GM19193 (cell line): ENCODE data around the gene CARD9.

Experiments
- POLR2A ChIP-seq: IDR thresholded peaks from 4 replicates; pipeline ENCODE4 v1.6.1; 2011; ENCODE audit not compliant: insufficient read depth, insufficient read length; ENCODE audit errors: extremely low read depth

Gene CARD9

DNA sequence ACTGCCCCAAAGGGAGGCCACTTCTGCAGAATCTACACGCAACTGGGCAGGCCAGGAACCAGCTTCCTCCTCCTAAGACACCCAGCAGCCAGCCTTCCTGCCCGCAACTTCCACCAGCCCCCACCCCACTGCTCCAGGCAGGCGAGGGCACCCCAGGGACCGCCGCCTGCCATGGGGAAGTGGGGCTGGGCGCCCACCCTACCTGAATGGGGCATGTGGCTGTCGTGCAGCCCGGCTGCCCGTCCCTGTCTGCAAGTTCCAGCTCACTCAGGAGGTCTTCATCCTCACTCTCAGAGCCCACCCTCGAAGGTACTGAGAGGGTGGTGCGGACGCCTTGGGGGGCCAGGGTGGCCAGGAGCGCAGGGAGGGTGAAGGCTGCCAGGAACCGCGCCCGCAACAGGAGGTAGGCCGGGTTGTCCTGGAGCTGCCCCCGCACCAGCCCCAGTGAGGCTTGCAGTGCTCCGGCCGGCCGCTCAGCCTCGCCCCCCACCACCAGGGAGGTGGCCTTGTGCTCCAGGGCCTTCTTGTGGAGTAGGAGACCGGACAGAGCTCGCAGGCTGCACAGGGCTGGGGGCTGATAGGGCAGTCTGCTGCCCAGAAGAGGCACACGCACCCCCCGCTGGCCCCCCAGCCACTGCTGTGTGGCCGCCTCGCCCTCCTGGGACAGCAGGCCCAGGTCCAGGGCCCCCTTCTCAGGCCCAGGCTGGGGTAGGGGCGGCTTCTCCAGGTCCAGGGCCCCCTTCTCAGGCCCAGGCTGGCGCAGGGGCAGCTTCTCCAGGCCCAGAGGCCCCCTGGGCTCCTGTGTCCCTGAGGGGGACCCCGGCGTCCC lies 4.1 kb upstream of the CARD9 start:
- no peak for TF ChIP-seq POLR2A

DNA sequence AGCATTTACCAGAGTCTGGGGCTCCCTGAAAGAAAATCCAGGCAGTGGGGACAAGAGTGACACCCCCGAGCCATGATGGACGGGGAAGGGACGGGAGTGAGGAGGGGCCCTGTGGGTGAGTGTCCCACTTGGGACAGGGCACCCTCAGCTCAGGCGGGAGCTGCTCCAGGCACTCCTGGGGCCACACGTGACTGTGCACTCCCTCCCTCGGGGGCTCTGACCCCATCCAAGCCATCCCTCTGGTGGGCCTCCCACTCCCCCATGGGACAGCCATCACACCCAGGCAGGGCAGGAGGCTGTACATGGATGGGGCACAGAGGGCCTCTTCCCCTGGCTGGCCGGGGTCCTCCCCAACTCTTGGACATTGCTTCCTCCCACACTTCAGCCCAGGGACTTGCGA lies 3.0 kb upstream of the CARD9 start:
- no peak for TF ChIP-seq POLR2A

DNA sequence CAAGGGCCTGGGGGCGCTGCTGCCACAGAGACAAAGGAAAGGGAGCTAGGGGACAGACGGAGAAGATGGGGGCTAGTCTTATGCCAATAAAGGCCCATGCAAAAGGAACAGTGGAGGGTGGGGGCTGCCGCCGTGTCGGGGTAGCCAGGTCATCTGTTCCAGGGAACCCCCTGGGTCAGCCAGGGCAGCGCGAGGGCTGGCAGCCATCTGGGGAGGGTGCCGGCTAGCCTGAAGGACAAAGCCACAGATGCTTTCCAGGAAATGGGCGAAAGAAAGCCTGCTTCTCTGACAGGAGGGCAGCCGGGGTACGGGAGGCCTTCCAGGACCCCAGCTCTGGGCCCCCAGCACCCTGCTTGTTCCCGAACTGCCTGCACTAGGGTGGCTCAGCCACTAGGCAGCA lies 1.6 kb upstream of the CARD9 start:
- no peak for TF ChIP-seq POLR2A

DNA sequence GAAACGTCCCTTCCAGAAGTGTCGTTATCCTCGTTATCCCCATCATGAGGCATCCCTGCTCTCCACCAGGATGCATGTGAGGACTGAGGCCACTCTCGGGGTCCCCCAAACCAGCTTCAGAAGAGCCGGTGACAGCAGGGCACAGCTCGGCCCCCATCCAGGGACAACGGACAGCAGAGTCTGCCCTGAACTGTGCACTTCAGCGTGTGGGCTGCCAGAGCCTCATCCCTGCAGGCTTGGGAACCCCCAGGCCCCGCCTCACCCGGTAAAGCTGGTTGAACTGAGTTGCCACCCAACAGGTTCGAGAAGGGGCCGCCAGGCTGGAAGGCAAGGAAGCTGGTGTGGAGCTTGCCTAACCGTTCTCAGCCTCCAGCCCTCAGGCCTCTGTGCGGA lies 710 bp upstream of the CARD9 start:
- TF ChIP-seq POLR2A, result no peak

DNA sequence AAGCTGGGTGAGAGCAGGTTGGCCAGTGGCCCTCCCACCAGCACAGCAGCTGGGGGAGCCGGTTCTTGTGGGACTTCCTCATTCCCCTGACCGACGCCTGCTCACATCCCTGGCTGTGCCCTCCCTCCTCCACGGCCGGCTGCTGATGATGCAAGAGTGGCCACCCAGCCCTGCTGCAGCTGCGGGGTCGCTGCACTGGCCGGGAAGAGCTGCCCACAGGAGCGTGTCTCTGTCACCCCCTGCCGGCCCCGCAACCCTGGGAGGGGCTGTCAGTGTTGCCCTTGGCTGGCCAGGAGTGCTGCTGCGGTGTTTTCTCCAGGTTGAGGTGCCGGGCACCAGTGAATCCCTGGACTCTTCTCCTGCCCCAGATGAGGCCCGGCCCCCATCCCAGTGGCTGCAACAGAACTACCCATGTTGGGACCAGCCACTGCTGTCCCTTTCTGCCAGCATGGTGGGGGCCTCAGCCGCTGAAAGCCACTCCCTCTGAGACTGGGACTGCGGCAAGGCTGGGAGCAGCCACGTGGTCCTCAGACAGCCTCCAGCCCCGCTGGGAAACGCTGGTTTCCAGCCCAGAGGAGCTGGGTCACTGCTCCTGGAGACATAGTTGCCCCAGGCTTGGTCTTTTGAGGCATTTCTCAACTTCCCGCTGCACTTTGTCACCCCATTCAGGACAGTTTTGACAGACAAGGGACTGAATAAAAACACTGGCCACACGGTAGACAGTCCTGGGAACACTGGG lies 739 bp downstream of the CARD9 start:
- no peak for TF ChIP-seq POLR2A

DNA sequence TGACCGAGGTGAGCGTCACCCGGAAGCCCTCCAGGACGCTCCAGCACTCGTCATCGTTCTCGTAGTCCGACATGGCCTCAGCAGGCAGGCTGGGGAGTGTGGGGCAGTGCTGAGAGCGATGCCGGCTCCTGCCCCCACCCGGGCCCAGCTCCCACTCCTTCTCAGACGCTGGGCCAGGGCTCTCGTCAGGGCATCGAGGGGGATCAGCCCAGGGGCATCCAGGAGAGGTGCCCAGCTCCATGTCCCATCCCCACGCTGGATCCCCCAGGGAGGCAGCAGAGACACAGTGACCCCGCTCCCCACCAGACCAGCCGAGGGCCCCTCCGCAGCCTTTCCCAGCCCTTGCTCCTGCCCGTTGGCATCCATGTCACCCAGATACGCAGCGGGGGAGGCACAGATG lies 1.5 kb downstream of the CARD9 start:
- no peak for TF ChIP-seq POLR2A

DNA sequence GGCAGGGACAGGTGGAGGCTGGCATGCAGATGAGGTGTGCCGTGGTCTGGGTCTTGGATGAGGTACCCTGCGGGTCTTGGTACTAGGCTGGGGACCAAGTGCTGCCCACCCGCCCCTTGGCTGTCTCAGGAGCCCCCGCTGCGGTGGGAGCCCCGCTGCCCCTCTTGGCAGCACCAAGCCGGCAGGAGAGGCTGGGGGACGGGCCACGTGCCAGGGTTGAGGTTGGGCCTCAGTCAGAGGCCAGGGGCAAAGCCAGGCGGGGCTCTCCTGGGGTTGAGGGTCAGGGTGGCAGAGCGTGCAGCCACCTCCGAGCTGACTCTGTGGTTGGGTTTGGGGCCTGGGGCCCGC lies 2.0 kb downstream of the CARD9 start:
- TF ChIP-seq POLR2A, result no peak

DNA sequence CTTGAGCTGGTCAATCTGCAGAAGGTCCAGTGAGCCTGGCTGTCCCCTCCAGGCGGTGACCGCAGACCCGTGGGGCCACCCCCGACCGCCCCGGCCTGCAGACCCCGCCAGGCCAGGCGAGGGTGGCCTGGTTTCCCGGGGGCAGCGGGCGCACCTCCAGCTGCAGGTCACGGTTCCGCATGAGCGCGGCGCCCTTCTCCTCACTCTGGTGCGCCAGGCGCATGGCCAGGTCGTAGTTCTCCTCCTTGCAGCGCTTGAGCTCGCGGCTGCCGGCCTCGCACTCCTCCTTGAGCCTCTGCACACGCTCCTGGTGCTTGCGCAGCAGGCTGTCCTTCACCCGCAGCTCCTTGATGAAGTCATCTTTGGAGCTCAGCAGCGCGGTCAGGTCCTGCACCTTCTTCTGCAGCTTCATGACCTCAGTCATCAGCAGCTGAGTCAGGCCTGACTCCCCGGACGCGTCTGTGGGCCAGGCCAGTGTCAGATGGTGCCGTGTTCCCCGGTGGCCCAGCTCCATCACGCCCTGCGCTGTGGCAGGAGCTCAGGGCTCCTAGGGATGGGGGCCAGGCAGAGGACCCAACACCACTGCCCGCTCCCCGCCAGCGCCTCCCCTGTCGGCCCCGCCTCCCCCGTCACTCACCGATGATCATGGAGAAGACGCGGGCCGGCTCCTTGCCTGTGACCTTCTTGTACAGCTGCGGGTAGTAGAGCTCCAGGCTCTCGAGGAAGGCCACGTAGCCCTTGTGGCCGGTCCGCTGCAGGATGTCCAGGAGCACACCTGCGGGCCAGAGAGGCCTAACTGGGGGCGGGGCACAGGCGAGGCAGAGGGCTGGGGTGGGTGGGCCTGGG lies 2.6 kb downstream of the CARD9 start:
- TF ChIP-seq POLR2A, result no peak

DNA sequence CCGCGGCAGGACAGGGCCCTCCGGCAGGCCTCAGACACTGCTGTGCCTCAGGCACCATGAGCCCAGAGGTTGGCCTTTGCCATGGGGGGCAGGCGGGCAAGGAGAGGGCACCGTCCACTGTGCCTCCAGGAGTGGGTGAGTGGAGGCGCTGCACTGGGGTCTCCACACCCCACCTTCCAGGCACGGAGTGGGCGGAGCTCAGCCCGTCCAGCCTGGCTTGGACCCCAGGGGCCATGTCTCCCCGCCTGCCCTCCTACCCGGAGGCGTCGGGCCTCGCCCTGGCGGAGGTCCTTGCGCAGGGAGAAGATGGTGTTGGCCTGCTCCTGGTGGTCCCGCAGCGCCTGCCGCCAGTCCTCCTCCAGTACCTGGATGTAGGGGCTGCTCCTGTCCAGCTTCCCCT lies 3.4 kb downstream of the CARD9 start:
- TF ChIP-seq POLR2A, result no peak

DNA sequence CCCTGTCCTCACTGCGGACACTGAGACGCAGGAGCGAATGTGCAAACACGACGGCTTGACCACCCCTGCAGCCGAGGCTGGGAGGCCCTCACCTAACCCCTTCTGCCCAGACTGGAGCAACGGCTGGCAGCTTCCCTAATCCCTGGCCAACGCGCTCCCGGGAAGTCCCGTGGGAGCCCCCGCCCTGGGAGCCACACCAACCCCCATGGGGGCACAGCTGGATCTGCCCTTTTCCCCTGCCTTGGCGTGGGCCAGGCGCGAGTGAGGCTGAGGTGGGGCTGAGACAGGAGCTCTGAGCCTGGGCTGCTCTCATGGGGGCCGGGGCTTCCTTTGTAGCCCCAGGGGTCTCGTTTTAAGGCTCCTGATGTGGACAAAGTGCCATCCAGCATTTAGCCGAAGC lies 5.3 kb downstream of the CARD9 start:
- no peak for TF ChIP-seq POLR2A

DNA sequence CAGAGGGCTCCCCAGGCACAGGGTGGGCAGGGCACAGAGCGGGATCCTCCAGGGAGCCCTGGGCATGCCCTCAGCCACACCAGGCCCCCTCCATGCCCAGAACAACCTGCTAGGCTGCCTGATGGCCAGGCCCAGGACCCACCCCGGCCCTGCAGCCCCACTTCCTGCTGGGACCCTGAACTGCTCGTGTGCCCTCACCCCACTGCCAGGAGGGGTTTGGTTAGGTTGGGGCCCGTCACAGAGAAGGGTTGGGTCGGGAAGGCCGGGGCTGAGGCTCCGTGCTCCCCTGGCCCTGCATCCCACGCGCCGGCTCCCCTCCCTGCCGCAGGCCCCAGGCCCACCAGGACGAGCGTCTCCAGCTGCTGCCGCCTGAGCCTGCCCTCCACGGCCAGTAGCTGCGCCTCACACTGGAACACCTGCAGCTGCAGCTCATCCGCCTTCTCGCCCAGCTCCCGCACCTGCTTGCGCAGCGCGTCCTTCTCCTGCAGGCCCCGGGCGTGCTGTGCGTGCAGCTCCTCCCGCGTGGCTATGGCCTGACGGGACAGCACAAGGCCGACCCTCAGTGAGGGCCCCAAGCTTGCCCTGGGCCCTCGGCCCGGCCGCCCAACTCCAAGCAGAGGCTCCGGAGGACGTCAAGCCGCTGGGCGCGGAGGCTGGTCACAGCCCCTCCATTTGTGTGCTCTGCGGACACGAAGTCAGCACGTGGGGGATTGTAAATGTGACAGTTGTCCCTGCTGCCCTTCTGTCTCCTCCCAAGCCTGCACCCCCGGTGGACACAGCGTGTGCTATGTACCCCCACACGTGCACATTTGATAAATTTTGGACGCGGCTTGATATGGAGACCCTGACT lies 5.9 kb downstream of the CARD9 start:
- no peak for TF ChIP-seq POLR2A

DNA sequence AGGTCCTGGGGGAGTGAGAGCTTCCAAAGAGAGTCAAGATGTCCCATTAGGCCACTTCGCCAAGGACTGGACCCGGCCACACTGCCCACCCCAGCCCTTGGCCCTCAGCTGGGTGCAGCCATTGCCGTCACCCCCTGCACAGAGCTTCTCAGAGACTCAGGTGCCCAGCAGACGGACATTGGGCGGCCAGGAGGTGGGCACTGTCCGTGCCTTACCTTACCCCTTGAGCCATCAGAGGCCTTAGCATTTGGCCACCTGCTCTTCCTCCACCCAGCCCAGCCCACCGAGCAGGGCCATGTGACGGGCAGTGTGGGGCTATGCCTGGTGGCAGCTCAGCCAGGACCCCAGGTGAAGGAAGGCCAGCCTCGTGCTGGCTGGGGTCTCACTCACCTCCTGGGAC lies 6.6 kb downstream of the CARD9 start:
- no peak for TF ChIP-seq POLR2A

DNA sequence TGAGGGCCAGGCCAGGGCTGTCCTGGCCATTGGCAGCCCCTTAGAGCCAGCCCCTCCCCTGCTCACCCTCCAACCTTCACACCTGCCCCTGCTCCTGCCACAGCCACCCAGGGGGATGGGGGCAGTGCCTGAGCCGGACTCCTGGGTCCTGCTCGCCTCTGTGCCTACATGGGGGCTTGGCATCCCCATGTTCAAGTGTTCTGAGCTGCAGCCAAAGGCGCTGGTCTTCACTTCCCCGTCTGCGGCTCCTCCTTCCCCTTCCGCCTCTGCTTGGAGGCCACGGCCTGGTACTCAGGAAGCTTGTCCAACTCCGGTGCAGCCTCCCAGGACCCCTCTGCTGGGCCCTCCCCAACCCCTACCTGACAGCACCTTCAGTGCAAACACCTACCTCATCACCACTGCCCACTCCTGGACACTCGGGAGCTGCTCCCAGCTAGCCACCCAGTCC lies 7.7 kb downstream of the CARD9 start:
- no peak for TF ChIP-seq POLR2A

DNA sequence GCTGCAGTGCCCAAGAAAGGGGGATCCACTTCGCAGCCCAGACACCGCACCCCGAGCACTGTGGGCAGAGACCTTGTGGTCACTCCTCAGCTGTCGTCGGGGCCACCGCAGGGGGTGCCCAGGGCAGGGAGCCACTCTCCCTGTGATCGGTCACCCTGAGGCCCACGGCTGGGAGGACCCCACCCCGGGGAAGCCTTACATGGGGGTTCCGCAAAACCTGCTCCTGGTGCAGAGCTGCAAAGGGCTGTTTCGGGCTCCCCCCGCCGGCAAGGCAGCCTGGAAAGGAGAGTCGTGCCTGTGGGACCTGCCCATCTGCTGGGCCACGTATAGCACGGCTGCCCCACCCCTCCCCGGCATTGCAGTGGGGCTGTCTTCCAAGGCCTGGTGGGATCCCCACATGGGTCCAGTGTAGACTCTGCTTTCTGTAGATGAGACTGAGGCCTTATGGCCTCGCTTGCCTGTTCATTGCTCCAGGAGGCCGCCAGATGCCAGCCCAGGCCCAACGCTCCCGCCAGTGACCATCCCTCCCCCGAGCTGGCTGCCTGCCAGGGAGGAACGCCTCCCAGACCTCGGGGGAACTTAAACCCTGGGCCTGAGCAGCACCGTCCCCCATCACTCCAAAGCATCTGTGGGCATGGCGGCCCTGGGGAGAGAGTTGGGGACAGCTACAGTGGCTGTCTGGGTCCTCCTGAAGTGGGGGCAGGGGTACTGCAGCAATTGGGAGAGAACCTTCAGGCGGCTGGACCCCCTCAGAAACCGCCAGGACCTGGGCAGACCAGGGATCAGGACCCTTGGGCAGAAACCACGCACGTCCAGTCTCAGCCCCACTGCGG lies 8.3 kb downstream of the CARD9 start:
- TF ChIP-seq POLR2A, result no peak
